Loucy (cell line): ENCODE measurements around the gene TENT4A.

Experiments
- H2AFZ ChIP-seq: fragments of 200-600 bp; sonication (generic); 2 replicates; pipeline ENCODE4 v1.6.0; 2016; ENCODE audit warnings: antibody characterized with exemption, mild to moderate bottlenecking, low read length, moderate library complexity
- H3F3A ChIP-seq: fragments of 200-600 bp; 2 replicates; pipeline ENCODE4 v1.6.0; 2016; ENCODE audit warnings: antibody characterized with exemption, low read depth, mild to moderate bottlenecking
- H3K27me3 ChIP-seq: fragments of 200-600 bp; sonication (generic); 2 replicates; pipeline ENCODE4 v1.6.1; 2014; ENCODE audit warnings: low read length, mild to moderate bottlenecking; ENCODE audit not compliant: insufficient read depth, poor library complexity, severe bottlenecking
- H3K36me3 ChIP-seq: fragments of 200-600 bp; sonication (generic); 2 replicates; pipeline ENCODE4 v1.6.1; 2016; ENCODE audit warnings: low read length; ENCODE audit not compliant: insufficient read depth
- H3K4me1 ChIP-seq: fragments of 200-600 bp; sonication (generic); 2 replicates; pipeline ENCODE4 v1.5.1; 2014; ENCODE audit warnings: low read length, mild to moderate bottlenecking; ENCODE audit not compliant: insufficient read depth, poor library complexity, severe bottlenecking
- H3K4me2 ChIP-seq: fragments of 200-600 bp; sonication (generic); 2 replicates; pipeline ENCODE4 v1.6.0; 2014; ENCODE audit warnings: antibody characterized with exemption, low read length, low read depth, mild to moderate bottlenecking; ENCODE audit not compliant: poor library complexity, severe bottlenecking
- H3K4me3 ChIP-seq: fragments of 200-600 bp; sonication (generic); 2 replicates; pipeline ENCODE4 v1.5.1; 2014; ENCODE audit warnings: low read length, mild to moderate bottlenecking, mixed read lengths; ENCODE audit not compliant: poor library complexity, severe bottlenecking
- H3K79me2 ChIP-seq: fragments of 200-600 bp; sonication (generic); 2 replicates; pipeline ENCODE4 v1.6.1; 2014; ENCODE audit warnings: low read length; ENCODE audit not compliant: insufficient read depth
- H3K9ac ChIP-seq: fragments of 200-600 bp; sonication (generic); 2 replicates; pipeline ENCODE4 v1.6.0; 2014; ENCODE audit warnings: mild to moderate bottlenecking, low read depth, low read length, moderate library complexity; ENCODE audit not compliant: poor library complexity, severe bottlenecking
- H3K9me2 ChIP-seq: fragments of 200-600 bp; sonication (generic); replicated peaks from 2 replicates; pipeline ENCODE4 v1.6.1; 2016; ENCODE audit warnings: low read depth, low read length, mixed read lengths
- H3K9me3 ChIP-seq: fragments of 200-600 bp; sonication (generic); 2 replicates; pipeline ENCODE4 v1.6.1; 2014; ENCODE audit warnings: mild to moderate bottlenecking, antibody characterized with exemption, low read length, low read depth; ENCODE audit not compliant: insufficient read depth
- H4K20me1 ChIP-seq: fragments of 200-600 bp; sonication (generic); 2 replicates; pipeline ENCODE4 v1.6.0; 2014; ENCODE audit warnings: antibody characterized with exemption, low read length, mild to moderate bottlenecking; ENCODE audit not compliant: insufficient read depth, poor library complexity, severe bottlenecking
- EZH2phosphoT487 ChIP-seq: fragments of 200-600 bp; IDR thresholded peaks from 2 replicates; pipeline ENCODE4 v1.6.1; 2018; ENCODE audit warnings: antibody characterized with exemption, mild to moderate bottlenecking, moderate library complexity, borderline replicate concordance
- TF ChIP-seq, protein P1 (sequence below): fragments of 200-600 bp; sonication (generic); conservative IDR thresholded peaks from 2 replicates; pipeline ENCODE4 v1.5.1; 2014; ENCODE audit warnings: mild to moderate bottlenecking, antibody characterized with exemption, low read length

Gene TENT4A

DNA sequence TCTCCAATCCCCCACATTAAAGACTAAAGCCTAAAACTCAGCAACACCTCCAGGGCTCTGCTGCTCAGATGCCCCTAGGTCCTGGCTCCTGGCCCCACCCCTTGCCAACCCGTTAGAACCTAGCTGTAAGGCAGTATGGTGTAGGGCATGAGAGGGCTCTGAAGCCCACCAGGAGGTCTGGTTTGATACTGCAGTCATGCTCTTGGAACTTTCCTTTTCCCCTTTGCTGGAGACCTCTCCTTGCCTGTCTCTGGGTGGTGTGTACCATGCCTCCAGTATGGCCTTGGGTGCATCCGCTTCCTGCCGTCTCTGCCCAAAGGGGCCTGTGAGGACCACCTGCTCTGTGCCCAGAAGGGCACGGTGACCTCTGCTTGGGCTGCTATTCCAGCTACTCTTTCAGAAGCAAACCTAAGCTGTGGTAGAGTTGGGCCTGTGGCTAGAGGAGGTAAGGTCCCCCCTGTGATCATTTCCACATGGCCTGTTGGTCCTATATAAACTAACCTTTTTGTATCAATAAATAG is 3.5 kb downstream of the TENT4A start:
- TF ChIP-seq, protein P1, sequence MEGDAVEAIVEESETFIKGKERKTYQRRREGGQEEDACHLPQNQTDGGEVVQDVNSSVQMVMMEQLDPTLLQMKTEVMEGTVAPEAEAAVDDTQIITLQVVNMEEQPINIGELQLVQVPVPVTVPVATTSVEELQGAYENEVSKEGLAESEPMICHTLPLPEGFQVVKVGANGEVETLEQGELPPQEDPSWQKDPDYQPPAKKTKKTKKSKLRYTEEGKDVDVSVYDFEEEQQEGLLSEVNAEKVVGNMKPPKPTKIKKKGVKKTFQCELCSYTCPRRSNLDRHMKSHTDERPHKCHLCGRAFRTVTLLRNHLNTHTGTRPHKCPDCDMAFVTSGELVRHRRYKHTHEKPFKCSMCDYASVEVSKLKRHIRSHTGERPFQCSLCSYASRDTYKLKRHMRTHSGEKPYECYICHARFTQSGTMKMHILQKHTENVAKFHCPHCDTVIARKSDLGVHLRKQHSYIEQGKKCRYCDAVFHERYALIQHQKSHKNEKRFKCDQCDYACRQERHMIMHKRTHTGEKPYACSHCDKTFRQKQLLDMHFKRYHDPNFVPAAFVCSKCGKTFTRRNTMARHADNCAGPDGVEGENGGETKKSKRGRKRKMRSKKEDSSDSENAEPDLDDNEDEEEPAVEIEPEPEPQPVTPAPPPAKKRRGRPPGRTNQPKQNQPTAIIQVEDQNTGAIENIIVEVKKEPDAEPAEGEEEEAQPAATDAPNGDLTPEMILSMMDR = no peak
- TF ChIP-seq EZH2phosphoT487 = no peak

DNA sequence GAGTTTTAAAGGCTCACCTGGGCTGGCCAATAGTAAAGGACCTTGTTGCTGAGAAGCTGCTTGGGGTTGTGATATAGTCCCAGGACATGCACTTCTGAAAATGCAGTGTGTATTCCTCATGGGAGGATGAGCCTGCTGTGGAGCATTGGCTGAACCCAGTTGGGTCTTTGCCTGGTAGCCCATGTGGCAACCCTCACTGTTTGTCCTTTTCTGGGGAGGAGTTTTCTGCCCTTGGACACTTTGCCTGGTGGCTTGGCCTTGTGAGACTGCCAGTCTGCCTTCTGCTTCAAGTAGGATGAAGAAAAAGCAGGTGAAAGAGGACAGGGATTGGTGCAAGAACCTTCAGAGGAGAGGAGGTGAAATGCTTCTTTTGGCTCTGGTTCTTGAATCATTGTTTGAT is 4.0 kb downstream of the TENT4A start:
- H3K9me3 ChIP-seq = no peaks in the 10 kb centered on the region

More for the DNA sequence above, 3.5 kb downstream of the TENT4A start:
- Histone ChIP-seq H3K36me3 (peaks cover 11% of the 10 kb centered on the region; the same call in 1 of the 2 replicates), H3K4me3 (peak overlapping the region; percentile 93), H3F3A (no peaks in the 10 kb centered on the region; the same call in 1 of the 2 replicates), H3K4me1 (peaks cover 56% of the 10 kb centered on the region), H3K79me2 (peaks cover 76% of the 10 kb centered on the region), H3K4me2 (peak overlapping the region; percentile 98), H3K27me3 (no peaks in the 10 kb centered on the region), H3K9me3 (no peaks in the 10 kb centered on the region), H3K9ac (peak overlapping the region; percentile 75), H3K9me2 (no peaks in the 10 kb centered on the region), H4K20me1 (peaks cover 73% of the 10 kb centered on the region), H2AFZ (no peak overlapping the region)

DNA sequence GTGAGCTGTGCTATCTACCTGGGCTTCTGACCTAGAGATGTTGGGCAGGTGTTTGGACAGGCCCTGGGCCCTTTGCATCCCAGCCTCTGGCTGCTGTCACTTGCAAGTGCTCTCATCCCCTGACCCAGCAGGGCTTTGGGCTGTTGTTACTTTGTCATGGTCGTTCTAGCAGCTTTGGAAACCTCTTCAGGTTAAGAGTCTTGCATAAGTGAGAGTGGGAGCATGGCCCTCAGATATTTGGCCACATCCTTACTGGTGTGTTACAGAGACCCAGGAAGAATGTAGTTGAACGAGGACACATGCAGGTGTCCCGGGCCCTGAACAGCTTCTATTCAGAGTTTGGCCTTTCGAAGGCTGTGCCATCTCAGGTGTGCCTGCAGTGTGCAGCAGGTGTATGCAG is 4.5 kb downstream of the TENT4A start:
- Histone ChIP-seq H2AFZ (no peak overlapping the region), H3K9me2 (no peaks in the 10 kb centered on the region), H3F3A (no peaks in the 10 kb centered on the region; the same call in 1 of the 2 replicates), H3K36me3 (peaks cover 11% of the 10 kb centered on the region; the same call in 1 of the 2 replicates), H3K9me3 (no peaks in the 10 kb centered on the region), H3K4me1 (peaks cover 66% of the 10 kb centered on the region), H4K20me1 (peaks cover 83% of the 10 kb centered on the region), H3K4me3 (peak overlapping the region; percentile 93), H3K79me2 (peaks cover 86% of the 10 kb centered on the region), H3K4me2 (peak overlapping the region; percentile 98), H3K27me3 (no peaks in the 10 kb centered on the region), H3K9ac (peak overlapping the region; percentile 75)
- no peak for TF ChIP-seq EZH2phosphoT487
- TF ChIP-seq, protein P1 = no peak

More for the DNA sequence above, 4.0 kb downstream of the TENT4A start:
- Histone ChIP-seq H3K4me1 (peaks cover 62% of the 10 kb centered on the region), H3K27me3 (no peaks in the 10 kb centered on the region), H4K20me1 (peaks cover 79% of the 10 kb centered on the region), H3K79me2 (peaks cover 82% of the 10 kb centered on the region), H3K9ac (peak overlapping the region; percentile 75), H3K36me3 (peaks cover 11% of the 10 kb centered on the region; the same call in 1 of the 2 replicates), H3F3A (no peaks in the 10 kb centered on the region; the same call in 1 of the 2 replicates), H2AFZ (no peak overlapping the region), H3K4me2 (peak overlapping the region; percentile 98), H3K4me3 (peak overlapping the region; percentile 93), H3K9me2 (no peaks in the 10 kb centered on the region)
- TF ChIP-seq EZH2phosphoT487 = no peak
- TF ChIP-seq, protein P1 = no peak
